GM21367 (cell line): ENCODE results near the gene ATOH1.

Experiments
- ATAC-seq: cut with Tn5 transposase; IDR thresholded peaks from one replicate; pipeline ENCODE4 v1.9.1; 2021; ENCODE audit not compliant: unreplicated experiment

The ATOH1 gene

DNA sequence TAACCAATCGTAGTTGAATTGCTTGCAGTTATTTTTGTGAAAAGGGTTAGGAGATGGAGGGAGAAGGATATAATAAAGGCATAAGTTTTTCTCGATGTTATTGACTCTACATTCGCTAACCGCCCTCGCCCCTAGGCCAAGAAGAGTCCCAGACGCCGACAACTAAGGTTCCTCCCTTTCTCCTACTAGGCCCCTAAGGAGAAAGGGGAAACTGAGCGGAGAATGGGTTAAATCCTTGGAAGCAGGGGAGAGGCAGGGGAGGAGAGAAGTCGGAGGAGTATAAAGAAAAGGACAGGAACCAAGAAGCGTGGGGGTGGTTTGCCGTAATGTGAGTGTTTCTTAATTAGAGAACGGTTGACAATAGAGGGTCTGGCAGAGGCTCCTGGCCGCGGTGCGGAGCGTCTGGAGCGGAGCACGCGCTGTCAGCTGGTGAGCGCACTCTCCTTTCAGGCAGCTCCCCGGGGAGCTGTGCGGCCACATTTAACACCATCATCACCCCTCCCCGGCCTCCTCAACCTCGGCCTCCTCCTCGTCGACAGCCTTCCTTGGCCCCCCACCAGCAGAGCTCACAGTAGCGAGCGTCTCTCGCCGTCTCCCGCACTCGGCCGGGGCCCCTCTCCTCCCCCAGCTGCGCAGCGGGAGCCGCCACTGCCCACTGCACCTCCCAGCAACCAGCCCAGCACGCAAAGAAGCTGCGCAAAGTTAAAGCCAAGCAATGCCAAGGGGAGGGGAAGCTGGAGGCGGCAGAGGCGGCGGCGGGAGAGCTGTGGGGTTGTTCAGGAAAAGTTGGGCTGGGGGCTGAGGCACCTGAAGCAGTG lies 5.9 kb downstream of the ATOH1 start:
- ATAC-seq = no peak

DNA sequence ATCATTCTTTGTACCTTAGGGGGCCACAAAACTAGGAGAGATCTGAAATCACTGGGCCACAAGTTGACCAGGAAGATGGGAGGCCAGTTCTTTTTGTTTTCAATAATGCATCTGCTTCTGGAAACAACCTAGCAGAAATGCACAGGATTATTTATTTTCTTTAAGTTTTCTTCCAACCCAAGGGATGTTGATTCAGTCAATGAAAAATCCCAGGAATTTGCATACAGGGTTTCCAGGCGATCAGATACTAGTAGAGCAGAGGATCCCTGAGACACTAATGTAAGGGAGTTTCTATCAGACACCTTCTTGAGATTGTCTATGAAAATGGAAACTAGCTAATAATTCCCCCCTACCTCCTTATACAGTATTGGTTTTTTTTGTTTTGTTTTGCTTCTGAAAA lies 7.4 kb downstream of the ATOH1 start:
- no peak for ATAC-seq

DNA sequence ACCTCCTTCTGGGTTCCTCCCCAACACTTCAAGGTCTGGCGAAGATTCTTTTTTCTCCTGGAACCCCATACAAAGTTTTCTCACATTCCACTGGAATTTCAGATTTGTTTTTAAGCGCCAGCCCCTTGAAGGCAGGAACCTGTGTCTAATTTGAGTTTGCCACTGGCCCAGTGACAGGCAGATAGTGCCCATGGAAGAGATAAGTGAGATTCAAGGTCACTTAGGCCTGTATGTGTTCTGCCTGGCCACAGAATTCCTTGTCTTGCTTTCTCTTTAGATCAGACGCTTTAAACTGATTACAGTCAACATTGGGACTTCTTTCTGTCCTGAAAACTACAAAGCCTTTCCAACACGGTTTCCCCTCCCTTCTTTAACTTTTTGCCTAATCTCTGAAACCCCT lies 11.2 kb downstream of the ATOH1 start:
- no peak for ATAC-seq

DNA sequence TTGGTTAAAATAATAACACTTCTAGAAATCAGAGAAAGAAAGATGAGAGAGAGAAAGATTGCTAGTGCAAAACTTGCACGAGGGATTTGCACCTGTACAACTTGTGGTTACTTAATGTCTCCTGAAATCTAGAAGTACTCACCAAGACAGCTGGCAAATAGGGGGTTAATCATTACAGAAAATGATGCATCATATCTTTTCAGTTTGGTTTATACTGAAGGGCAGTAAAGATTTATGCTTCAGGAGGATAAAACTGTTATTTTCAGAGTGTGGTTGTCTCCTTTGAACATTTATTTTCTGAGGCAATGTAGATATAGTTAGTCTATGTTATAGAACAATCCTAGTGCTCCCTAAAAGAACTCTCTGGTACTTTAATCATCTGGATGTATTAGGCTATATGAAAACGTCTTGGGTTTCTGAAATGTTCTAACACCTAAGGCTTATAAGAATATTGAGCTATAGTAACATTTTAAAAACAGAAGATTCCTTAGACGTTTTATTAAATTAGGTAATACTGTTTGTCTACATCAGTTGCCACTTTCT lies 13.3 kb downstream of the ATOH1 start:
- ATAC-seq = no peak

DNA sequence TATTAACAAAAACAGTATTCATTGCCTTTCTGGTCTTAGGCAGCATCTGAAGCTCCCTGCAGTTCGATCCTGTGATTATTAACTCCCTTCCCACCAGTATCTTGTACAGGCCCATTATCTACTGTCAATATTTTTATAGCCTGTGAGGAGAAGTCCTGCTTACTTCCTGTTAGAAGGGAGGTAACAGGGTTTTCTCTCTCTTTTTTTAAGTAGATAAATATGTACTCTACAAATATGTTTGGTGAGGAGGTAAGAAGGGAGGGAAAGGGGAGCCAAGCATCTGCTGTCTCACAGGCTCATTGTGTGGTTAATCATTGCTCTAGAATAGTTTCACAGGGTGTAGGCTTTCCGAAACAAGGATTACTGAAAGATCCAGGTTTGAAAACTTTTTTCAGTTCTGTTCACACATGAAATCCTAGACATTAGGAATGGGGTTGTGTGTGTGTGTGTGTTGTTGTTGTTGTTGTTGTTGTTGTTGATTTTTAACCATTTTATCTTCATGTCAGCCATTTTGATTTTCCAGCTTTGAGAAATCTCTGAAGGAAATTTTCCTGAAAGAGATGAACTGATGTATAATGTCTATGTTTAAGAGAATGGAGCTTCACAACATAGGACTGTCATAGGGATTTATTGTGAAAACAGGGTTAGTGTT lies 14.2 kb downstream of the ATOH1 start:
- ATAC-seq = no peak

DNA sequence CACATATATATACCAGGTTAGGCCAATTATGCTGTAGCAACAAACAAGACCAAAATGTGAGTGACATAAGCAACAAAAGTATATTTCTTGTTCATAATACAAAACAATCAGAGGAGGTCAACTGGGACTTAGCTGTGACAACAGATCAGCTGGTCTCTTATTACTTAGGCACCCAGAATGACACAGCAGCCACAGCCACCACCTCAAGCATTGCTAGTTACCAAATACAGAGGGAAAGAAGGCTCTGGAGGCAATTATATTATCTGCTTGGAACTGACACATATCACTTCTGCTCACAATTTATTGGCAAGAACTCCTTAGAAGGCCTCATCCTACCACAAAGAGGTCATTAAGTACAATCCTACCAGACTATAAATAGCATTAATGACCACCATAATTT lies 15.2 kb downstream of the ATOH1 start:
- ATAC-seq = no peak

DNA sequence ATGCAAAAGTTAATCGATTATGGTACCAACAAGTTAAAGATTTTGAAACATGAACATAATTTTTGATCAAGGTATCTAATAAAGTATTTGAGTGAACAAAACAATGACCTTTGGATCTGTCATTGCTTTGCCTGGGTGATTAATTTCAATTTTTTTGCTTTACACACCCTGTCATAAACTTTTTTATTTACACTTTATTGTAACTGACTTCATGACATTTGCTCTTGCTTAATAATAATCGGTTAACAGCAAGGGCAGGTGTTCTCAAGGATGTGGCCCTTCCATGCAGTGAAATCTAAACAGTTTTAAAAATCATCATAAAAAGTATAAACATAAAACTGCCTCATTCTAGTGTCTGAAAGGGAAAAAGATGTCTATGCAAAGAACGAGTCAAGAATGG lies 24.1 kb downstream of the ATOH1 start:
- no peak for ATAC-seq

DNA sequence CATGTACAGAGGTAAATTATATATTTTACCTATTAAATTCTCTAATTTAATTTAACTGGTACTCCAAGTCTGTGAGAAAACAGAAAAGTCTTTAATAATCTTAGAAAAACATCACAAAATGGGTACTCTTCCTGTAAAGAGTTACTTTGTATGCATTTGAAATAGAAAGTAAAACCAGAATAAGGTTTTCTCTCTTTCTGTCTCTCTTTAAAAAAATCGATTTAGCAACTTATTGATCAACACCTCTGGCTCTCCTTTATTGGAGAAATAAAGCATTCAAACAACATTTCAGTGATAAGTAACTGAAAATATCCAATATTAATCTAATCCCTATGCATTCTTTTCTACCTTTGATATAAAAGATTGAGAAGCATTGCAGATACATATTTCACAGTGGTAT lies 27.4 kb downstream of the ATOH1 start:
- ATAC-seq = no peak

DNA sequence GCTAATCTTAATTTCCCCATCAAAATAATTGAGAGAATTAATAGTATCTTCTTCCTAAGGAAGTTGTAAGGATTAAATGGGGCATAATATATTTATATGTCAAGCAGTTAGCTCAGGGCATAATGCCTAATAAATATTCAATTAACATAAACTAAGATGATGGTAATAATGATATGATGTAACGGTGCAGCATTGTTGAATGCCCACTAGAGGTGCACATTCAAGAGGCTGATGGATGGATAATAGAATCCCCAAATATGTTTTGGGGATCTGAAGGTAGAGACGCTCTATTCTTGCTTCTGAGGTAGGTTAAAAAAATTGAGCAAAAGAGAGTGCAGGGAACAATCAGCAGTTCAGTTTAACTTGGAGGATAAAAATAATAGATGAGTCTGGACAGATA lies 37.1 kb downstream of the ATOH1 start:
- no peak for ATAC-seq

DNA sequence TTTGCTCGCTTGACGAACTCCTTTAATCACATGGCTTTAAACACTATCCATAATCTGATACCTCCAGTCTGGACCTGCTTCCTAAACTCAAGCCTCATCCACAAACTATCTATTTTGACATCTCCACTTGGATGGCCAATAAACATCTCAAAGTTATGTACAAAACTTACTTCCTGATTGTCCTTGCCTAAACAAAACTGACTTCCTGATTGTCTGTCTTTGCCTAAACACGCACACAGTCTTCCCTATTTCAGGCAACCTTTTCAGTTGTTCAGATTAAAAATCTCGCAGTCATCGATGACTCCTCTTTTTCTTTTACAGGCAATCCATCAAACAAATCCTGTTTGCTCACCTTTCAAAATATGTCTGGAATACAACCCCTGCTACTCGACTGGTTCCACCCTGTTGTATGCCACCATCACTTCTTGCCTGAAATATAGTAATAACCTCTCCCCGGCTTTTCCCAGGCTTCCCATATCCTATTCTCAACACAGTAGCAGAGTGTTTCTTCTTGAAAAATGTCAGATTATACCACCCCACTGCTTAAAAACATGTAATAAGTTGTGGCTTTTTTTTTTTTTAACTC lies 39.0 kb downstream of the ATOH1 start:
- no peak for ATAC-seq

DNA sequence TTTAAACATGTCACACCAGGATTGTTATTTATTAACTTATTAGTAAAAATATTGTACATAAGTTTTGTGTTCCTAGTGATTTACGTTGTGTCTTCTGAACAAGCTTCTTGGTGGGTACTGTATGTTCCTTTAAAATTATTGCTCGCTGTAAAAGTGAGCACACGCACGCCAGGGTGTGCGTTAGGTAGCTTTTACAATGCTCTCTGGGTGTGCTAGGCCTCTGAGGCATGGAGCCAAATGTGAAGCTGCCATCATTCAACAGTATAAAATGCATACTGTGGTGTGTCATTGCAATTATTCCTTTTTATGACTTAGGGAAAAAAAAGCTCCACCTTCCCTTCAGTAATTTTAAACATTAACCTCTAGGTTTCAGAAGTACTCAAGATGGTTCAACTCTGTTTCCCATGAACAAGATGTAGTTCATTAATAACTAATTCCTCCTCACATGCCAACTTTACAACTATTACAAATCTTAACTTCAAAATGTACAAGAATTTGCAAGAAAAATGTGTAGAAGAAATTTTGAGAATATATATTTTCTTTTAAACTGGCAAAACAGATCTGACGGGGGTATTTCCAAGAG lies 42.4 kb downstream of the ATOH1 start:
- no peak for ATAC-seq

DNA sequence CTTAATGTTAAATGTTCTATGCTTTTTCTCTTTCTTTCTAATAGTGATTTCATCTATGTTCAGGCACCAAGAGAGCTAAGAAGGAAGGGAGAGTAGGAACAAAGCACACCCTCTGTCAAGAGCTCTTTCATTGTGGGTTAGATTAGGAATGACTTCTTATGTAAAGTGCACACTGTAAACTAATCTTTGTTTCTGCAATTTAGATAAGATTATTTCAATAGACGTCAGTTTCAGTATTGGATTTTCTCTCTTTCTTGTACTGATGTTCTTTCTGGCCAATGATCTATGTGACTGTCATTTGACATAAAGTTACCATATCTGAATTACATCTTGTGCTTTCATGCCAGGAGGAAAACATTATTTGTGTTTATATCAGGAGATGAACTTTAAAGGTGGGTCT lies 48.2 kb downstream of the ATOH1 start:
- no peak for ATAC-seq

DNA sequence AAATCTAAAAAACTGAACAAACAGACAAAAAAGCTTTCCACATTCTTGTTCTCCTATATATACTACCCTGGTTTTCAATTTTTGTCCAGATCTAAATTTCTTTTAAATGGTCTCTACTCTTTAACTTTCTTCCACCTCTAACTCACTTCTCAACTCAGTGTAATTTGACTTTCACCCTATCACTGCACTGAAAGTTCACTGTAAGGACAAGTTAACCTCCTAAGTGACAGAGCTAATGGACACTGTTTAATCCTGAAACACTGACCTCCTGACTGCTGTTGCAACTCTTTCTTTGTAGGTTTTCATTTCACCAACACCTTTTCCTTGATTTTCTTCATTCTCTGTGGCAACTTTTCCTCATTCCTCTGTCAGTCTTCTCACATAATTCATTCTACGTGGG lies 50.0 kb downstream of the ATOH1 start:
- no peak for ATAC-seq

DNA sequence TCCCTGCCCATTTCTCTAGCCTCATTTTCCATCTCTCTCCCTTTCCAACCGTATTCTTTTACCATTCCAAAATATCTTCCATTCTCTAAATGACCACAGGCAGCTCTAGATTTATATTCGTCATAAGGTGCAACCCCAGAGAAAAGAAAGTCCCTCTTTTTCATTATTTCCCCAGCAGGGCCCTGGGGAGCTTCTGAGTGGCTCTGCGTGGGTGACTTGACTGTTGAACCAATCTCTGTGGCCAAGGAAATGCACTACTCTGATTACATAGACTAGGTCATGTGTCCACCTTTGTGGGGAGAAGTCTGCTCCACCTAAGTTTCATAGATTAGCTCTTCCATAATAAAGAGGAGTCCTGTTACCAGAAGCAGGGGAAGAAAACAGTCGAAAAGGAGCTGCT lies 51.4 kb downstream of the ATOH1 start:
- ATAC-seq = peak; percentile 80
